GM13977 (cell line): Measurements from ENCODE around the gene MCCC1.

ENCODE experiments used
- DNase-seq: peaks from one replicate; pipeline ENCODE4 v3.0.0; 2012; ENCODE audit warnings: low spot score
- CTCF ChIP-seq: IDR thresholded peaks from 2 replicates; pipeline ENCODE4 v1.5.1; 2012; ENCODE audit warnings: mild to moderate bottlenecking, control low read depth; ENCODE audit not compliant: insufficient read depth; ENCODE audit errors: extremely low read depth, missing control alignments
- in situ Hi-C: fragments of 300-500 bp; cut with MboI; formaldehyde crosslinking; loops from one replicate; pipeline ENCODE4 v1.12.0; 2022; ENCODE audit warnings: low sequenced_read_pairs, low pct_unique_long_range_greater_than_20kb, mixed read lengths, inconsistent platforms; ENCODE audit not compliant: unreplicated experiment

Gene MCCC1

GRCh38 chr3:183018421-183019192 lies 80.7 kb downstream of the MCCC1 start:
- in situ Hi-C loops, result no loop called here
- TF ChIP-seq CTCF, result no peak
- DNase-seq, result no peak

- no peak for DNase-seq
- in situ Hi-C loops, result no loop called here
- no peak for TF ChIP-seq CTCF
Measured at GRCh38 chr3:183015185-183015584, 84.1 kb downstream of the MCCC1 start.

GRCh38 chr3:183013856-183014255 lies 85.4 kb downstream of the MCCC1 start:
- TF ChIP-seq CTCF, result no peak
- DNase-seq, result no peak
- in situ Hi-C loops, result no loop called here

- TF ChIP-seq CTCF, result no peak
- no peak for DNase-seq
- in situ Hi-C loops, result no loop called here
Measured at GRCh38 chr3:183013074-183013473, 86.2 kb downstream of the MCCC1 start.

GRCh38 chr3:183008800-183009199 lies 90.5 kb downstream of the MCCC1 start:
- TF ChIP-seq CTCF, result no peak
- in situ Hi-C loops, result no loop called here
- DNase-seq, result no peak

GRCh38 chr3:183008303-183008702 lies 91.0 kb downstream of the MCCC1 start:
- DNase-seq, result no peak
- no peak for TF ChIP-seq CTCF
- in situ Hi-C loops, result no loop called here
